ENCODE results near the gene RPS6KA1.
A peak's percentile ranks its signal among the peaks of the same experiment; 100 is the strongest.
"Not testable (repeated sequence)": the region's sequence is repeated elsewhere in the genome, so short reads cannot be mapped to it uniquely, and the experiment has no call there.

The RPS6KA1 gene

DNA sequence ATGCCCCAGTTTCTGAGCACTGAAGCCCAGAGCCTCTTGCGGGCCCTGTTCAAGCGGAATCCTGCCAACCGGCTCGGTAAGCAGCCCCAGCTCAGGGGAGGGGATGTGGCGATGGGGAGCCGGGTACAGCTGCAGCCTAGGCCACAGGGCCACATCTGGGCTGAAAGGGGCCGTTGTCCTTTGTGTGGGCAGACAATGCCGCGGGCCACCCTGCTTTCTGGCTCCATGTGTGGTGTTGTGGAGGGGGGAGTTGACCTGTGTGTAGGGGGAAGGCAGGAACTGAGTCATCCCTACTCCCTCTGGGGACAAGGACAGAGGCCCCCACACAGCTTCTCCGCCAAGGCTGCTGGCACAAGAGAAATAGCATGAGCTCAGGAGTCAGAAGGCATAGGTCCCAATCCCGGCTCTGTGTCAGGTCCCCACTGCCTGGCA, 26.0 kb downstream of the RPS6KA1 start:
- no peak for DNase-seq (ENCODE audit: low spot score)

DNA sequence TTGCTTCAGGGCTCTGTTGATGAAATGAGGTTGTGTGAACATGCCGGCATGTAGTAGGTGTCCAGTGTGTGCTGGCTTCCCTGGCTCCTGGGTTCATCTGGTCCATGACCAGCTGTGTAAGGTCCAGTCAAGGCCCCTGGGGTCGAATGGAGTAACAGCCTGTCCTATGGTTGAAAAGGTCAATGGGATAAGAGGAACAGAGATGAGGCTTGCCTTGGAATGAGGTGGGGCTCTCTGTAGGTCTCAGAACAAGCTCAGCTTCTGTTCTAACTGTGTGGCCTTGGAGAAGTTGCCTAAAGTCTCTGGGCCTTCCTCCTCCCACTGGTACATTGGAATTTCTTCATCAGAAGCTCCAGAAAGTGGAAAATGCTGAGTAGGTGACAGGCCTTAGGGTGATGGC, 26.6 kb downstream of the RPS6KA1 start:
- no peak for DNase-seq (ENCODE audit: low spot score)

DNA sequence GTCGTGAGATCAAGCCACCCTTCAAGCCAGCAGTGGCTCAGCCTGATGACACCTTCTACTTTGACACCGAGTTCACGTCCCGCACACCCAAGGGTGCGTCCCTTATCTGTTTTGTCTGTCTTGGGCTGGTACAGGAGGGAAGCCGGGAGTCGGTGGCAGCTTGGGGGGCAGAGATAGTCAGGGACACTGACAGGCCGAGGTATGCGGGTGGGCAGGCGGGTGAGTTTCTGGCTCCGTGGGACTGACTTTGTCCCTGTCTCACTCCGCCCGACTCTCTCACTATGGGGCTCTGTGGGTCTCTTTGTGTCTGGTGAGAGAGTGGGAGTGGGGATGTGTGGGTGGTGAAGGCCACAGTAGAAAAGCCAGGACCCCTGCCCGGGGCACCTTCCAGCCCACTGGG, 27.4 kb downstream of the RPS6KA1 start:
- DNase-seq (ENCODE audit: low spot score), result no peak

DNA sequence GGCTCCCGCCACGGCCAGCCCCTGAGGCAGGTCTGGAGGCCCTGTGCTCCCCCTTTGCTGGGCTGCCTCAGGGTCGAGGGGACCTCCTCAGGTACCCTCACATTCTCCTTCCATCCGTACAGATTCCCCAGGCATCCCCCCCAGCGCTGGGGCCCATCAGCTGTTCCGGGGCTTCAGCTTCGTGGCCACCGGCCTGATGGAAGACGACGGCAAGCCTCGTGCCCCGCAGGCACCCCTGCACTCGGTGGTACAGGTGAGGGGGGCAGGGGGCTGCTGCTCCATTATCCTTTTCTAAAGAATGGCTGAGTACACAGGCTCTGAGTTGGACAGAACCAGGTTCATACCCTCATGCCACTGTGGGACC, 29.1 kb downstream of the RPS6KA1 start:
- no peak for DNase-seq (ENCODE audit: low spot score)

DNA sequence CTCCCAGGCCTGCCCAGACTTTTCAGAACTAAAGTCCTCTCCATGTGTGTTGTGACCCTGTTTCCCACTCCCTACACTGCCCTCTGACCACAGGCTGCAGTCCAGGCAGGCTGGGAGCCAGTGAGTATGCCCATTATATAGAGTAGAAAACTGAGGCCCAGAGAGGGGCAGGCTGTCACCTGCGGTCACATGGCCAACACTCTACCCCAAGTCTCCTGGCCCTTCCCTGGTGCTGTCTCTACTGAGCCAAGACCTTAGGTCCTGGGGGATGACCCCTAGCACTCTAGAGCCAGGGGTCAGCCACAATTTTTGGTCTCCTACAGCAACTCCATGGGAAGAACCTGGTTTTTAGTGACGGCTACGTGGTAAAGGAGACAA, 30.8 kb downstream of the RPS6KA1 start:
- DNase-seq (ENCODE audit: low spot score), result no peak

DNA sequence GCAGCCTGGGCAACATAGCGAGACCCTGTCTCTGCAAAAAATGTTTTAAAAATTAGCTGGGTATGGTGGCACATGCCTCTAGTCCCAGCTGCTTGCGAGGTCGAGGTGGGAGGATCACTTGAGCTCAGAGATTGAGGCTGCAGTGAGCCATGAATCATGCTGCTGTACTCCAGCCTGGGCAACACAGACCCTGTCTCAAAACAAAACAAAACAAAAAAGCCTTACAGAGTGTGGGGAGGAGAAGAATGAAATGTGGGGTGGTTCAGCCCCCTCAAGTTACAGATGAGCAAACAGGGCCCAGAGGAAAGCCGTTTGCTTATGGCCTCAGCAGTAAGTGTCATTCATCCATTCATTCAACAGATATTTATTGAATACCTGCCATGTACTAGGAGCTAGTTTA, 40.7 kb downstream of the RPS6KA1 start:
- DNase-seq (ENCODE audit: low spot score), result no peak

DNA sequence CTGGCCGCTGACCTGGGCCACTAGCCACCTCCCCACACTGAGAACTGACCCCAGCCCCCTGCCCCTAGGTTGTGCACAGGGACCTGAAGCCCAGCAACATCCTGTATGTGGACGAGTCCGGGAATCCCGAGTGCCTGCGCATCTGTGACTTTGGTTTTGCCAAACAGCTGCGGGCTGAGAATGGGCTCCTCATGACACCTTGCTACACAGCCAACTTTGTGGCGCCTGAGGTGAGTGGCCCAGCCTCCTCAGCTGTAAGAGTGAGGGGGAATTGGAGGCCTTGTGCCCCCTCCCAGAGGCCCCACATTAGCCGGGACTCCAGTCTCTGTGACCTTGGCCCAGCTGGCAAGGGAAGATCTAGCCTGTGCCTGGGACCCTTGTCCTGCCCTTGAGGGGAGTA, 41.8 kb downstream of the RPS6KA1 start:
- no peak for DNase-seq (ENCODE audit: low spot score)

DNA sequence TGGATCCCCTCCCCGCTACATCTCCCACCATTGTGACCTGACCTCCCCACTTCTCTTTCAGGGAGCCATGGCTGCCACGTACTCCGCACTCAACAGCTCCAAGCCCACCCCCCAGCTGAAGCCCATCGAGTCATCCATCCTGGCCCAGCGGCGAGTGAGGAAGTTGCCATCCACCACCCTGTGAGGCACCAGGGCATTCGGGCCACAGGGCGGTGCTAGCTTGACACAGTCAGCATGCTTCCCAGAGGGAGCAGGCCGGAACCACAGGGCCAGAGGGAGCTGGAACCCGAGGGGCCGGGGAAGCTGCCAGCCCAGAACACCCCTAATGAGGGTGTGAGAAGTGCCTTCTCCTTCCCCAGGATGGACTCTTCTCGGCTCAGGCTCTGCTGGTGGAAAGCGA, 44.5 kb downstream of the RPS6KA1 start:
- no peak for DNase-seq (ENCODE audit: low spot score)

DNA sequence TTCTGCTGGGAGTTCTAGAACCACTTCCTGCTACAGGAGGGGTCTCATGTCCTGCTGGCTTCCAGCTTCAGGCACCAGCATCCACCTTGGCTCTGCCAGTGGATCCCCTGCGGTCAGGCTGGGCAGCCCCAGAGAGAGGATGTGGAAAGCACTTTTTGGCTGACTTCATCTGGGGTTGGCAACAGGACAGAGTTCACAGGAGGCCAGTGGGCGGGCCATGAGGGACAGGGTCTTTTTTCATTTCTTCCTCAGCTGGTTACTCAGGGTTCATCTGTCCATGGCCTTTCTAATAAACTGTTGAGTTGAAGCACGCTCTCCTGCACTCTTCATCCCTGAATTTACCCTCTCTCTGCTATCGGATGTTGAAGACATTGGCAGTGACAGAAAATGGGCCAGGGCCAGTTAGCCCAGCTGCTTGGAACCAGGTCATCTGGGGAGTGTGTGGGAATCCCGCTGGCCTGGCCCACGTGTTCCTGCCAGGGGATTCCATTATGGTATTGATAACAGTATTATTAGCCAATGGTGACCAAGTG, 45.2 kb downstream of the RPS6KA1 start:
- DNase-seq (ENCODE audit: low spot score), result no peak

DNA sequence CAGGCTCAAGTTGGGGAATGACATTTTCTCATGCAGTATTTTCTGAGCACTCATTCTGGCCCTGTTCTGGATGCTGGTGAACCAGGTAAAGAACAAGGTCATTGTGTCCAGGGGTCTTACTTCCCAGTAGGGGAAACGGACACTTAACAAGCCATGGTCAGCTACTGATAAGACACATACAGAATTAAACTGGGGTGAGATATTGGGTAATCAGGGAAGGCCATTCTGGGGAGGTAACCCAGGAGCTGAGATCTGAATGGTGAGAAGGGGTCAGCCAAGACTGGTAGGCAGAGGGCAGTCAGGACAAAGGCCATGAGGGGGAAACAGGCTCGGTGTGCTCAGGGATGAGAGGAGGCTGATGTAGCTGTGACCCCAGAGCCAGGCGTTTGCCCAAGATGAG, 45.8 kb downstream of the RPS6KA1 start:
- no peak for DNase-seq (ENCODE audit: low spot score)

DNA sequence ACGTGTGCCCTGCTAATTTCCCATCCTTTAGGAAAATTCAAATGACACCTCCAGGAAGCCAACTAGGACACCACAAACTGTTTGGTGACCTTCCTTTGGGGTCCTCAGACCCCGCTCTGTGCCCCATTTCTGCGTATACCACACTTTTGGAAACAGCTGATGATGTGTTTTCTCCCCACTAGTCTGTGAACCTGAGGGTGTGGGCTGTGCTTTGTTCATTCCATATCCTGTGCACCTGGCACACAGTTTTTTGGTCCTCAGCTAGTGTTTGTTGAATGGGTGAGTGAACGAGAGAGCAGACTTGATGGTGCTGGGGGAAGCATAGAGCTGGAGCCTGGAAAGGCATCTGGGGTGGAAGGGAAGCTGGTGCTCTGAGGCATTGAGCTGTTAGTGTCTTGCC, 48.6 kb downstream of the RPS6KA1 start:
- DNase-seq (ENCODE audit: low spot score), result no peak

DNA sequence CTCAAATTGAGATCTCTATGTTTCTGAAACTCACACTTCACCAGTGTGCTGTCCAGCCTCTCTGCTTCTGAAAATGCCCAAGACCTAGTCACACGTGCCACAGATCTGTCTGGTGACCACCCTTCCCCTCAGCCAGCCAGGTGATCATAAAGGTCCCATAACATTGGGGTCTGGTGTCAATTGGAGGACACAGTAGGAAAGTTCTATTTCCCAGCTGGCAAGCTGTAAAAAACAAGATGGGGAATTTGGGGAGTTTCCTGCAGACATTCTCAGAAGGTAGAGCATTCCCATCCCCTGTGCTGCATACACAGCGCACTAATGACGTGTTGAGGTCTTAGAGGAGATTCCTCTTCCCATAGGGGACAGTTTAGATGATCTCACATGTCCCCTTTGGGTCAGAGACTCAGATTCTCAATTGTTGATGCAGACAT, 50.1 kb downstream of the RPS6KA1 start:
- DNase-seq (ENCODE audit: low spot score), result no peak

DNA sequence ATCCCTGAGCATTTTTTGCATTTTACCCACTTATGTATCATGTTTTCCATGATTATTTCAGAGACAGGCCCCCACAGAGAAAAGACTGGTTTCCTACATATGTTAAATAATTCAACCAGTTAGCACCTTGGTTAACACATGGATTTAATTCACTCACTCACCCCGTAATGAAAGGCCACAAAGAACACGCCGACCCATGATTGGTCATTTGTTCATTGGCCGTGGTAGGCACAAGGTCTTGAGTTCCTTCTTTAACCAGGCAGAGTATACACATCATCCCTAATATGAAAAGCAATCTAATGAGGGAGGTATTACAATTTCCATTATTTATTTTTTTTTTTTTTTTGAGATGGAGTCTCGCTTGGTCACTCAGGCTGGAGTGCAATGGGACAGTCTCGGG, 50.6 kb downstream of the RPS6KA1 start:
- DNase-seq (ENCODE audit: low spot score), result no peak

DNA sequence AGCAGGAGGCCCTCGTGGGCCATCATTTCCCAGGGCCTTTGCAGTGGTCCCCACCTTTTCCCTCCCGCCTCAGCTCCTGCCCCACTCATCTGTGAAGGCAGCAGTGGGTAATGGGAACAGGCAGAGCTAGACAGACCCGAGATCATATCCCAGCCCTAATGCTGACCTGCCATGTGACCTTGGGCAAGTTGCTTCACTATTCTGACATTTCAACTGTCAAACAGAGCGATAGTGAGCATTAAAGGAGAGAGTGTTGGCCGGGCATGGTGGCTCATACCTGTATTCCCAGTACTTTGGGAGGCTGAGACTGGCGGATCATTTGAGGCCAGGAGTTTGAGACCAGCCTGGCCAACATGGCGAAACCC, 51.7 kb downstream of the RPS6KA1 start:
- no peak for DNase-seq (ENCODE audit: low spot score)

DNA sequence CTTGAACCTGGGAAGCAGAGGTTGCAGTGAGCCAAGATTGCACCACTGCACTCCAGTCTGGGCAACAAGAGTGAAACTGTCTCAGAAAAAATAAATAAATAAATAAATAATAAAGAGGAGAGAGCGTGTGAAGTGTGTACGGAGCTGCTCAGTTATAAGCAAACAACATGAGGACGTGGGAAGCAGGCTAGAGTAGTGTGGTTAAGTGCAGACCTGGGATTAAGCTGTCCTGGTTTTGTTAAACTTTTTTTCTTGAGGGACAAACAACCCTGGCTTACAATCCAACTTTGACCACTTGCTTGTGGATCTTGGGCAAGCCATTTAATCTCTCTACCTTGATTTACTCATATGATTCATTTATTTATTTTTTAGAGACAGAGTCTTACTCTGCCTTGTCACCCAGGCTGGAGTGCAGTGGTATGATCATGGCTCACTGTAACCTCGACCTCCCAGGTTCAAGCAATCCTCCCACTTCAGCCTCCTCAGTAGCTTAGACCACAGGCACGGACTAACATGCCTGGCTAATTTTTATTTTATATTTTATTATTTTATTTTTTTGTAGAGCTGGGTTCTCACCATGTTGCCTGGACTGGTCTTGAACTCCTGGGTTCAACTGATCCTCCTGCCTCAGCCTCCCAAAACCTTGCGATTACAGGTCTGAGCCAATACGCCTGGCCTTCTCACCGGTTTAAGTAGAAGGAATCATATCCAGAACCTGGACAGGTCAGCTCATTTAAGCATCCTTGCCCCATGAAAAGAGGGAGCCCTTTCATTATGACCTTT, 52.7 kb downstream of the RPS6KA1 start:
- DNase-seq (ENCODE audit: low spot score), result no peak

DNA sequence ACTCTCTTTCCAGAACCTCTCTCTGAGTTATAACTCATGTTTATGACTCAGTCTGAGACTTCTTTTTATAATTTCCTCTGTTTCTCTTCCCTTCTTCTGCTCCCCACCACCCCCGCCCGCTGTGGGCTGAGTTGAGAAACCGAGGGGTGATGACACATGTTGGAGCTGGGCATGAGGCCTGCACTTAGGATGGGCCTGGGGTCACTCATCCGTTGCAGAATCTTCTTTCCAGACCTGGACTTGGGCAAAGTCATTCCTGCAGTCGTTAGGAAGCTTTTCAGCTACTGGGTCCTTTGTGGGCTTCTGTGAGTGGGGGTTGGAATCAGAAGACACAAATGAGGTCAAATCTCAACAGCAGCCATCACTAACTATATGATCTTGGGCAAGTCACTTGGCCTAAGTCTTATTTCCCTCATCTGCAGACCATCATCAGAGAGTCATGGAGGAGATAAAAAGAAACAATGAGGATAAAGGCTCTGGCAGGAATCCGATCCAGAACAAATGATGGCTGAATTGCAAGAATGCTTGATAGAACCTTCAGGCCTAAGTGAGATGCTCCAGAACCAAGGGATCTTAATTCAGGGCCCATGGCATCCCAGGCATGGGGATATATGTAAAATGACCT, 53.4 kb downstream of the RPS6KA1 start:
- DNase-seq (ENCODE audit: low spot score), result no peak

DNA sequence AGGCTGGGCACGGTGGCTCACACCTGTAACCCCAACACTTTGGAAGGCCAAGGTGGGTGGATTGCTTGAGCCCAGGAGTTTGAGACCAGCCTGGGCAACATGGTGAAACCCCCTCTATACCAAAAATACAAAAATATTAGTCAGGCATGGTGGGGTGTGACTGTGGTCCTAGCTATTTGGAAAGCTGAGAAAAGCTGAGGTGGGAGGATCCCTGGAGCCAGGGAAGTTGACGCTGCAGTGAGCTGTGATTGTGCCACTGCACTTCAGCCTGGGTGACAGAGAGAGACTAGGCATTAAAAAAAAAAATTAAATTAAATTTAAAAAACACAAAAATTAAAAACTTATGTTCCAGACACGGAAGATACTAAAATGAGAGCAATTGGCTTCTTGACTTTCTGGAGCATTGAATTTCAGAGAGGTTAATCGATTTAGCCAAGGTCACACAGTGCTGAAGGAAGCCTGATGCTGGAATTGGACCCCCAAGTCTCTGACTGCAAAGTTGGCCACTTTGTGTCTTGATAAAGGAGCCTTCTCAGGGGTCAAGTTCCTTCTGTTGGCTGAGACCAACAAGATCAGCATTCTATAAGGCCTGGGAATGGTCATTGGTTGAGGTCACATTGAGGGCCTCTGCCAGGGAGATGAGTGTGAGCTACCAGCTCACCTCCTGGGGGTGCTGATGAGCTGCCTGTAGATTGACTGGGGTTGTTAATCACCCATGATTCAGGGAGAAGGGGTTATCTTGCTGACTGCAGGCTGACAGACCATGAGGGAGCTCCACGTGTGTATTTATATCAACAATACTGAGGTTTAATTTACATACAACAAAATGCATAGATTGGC, 54.3 kb downstream of the RPS6KA1 start:
- peak; percentile 81 for DNase-seq (ENCODE audit: low spot score)

DNA sequence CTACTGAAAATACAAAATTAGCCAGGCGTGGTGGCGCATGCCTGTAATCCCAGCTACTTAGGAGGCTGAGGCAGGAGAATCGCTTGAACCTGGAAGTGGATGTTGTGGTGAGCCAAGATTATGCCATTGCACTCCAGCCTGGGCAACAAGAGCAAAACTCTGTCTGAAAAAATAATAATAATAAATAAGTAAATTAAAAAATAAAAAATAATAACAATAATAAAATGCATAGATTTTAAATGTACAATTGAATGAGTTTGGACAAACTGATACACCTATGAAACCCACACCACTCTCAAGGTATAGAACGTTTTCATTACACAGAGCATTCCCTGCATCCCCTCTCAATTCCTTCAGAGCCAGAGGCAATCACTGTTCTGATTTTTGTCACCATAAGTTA, 55.0 kb downstream of the RPS6KA1 start:
- not testable (repeated sequence) for DNase-seq (ENCODE audit: low spot score)

DNA sequence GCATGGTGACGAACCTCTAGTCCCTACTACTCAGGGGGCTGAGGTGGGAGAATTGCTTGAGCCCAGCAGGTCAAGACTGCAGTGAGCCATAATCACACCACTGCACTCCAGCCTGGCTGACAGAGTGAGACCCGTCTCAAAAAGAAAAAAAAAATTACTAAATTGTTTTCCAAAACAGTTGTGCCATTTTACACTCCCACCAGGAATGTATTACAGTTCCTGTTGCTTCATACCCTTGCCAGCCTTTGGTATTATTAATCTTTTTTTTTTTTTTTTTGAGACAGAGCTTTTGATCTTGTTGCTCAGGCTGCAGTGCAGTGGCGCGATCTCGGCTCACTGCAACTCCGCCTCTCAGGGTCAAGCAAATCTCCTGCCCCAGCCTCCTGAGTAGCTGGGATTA, 55.9 kb downstream of the RPS6KA1 start:
- no peak for DNase-seq (ENCODE audit: low spot score)

DNA sequence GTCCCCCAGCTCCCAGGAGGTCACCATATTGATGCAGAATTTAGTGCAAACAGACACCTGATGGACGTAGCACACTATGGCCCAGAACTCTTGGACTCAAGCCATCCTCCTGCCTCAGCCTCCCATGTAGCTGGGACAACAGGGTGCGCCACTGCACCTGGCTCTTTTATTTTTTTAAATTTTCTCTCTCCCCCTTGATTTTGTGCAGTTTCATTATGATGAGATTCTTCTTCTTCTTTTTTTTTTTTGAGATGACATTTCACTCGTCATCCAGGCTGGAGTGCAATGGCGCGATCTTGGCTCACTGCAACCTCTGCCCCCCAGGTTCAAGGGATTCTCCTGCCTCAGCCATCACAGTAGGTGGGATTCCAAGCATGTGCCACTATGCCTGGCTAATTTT, 63.8 kb downstream of the RPS6KA1 start:
- DNase-seq (ENCODE audit: low spot score), result no peak

DNA sequence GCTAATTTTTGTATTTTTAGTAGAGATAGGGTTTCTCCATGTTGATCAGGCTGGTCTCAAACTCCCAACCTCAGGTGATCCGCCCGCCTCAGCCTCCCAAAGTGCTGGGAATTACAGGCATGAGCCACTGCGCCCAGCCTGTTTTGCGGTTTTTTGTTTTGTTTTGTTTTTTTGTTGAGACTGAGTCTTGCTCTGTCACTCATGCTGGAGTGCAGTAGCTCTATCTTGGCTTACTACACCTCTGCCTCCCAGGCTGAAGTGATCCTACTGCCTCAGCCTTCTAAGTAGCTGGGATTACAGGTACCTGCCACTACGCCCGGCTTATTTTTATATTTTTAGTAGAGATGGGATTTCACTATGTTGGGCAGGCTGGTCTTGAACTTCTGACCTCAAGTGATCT, 65.0 kb downstream of the RPS6KA1 start:
- not testable (repeated sequence) for DNase-seq (ENCODE audit: low spot score)

DNA sequence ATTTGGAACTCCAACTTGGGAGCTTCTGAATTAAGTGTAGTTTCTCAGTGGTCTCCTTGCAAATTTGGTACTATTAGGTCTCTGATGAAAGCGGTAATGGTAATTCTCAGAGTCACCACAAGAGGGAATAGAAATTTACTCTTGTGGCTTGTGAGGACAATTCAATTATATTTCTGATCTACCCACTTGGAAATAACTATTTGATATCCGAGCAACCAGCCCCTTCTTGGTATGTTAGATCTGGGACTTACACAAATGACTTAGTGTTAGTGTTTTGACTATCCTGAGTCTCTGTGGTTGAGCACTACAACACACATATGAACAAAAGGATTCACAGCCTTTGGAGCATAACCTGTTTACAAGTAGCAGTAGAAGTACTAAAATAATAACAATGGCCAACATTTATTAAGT, 68.1 kb downstream of the RPS6KA1 start:
- DNase-seq (ENCODE audit: low spot score), result peak; percentile 48

DNA sequence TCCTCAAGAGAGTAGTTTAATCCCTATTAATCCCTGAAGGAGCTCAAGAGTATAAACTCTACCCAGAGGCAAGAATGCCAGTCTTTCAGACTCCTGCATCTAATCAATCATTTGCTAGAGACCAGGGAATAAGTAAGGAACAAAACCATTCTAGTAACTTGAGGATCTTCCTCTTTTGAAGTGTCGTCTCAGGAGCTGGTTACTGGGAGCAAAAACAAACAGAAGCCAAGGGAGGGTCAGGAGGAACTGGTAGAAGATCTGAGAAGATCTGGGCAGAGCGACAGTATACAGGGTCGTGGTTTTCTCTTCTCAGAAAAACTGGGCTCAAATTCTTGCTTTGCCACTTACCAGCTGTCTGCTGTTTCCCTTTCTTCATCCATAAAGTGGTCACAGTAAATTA, 69.3 kb downstream of the RPS6KA1 start:
- DNase-seq (ENCODE audit: low spot score), result no peak
